HG03039 (cell line): Measurements from ENCODE around the gene UBR3.
"Not testable (repeated sequence)": the region's sequence is repeated elsewhere in the genome, so short reads cannot be mapped to it uniquely, and the experiment has no call there.

Experiments
- ATAC-seq: cut with Tn5 transposase; IDR thresholded peaks from one replicate; pipeline ENCODE4 v1.9.1; 2021; ENCODE audit warnings: mild to moderate bottlenecking, moderate library complexity; ENCODE audit not compliant: unreplicated experiment

The UBR3 gene

GRCh38 chr2:169933124-169933711 is 106.0 kb downstream of the UBR3 start:
- ATAC-seq, result peak; percentile 53

GRCh38 chr2:169936652-169937051 is 109.4 kb downstream of the UBR3 start:
- not testable (repeated sequence) for ATAC-seq

- no peak for ATAC-seq
Measured at GRCh38 chr2:169945515-169945914, 118.3 kb downstream of the UBR3 start.

- no peak for ATAC-seq
Measured at GRCh38 chr2:169946092-169946491, 118.8 kb downstream of the UBR3 start.

- ATAC-seq, result no peak
Measured at GRCh38 chr2:169946546-169946945, 119.3 kb downstream of the UBR3 start.

- ATAC-seq, result no peak
Measured at GRCh38 chr2:169955940-169956339, 128.7 kb downstream of the UBR3 start.

GRCh38 chr2:169957219-169957618 is 130.0 kb downstream of the UBR3 start:
- ATAC-seq, result not testable (repeated sequence)

GRCh38 chr2:169961911-169962310 is 134.7 kb downstream of the UBR3 start:
- no peak for ATAC-seq

GRCh38 chr2:169963786-169964185 is 136.5 kb downstream of the UBR3 start:
- no peak for ATAC-seq

- no peak for ATAC-seq
Measured at GRCh38 chr2:169964740-169965139, 137.5 kb downstream of the UBR3 start.

GRCh38 chr2:169965495-169965894 is 138.2 kb downstream of the UBR3 start:
- no peak for ATAC-seq

GRCh38 chr2:169966454-169966853 is 139.2 kb downstream of the UBR3 start:
- ATAC-seq, result no peak

GRCh38 chr2:169968743-169969142 is 141.5 kb downstream of the UBR3 start:
- no peak for ATAC-seq

GRCh38 chr2:169975221-169975620 is 148.0 kb downstream of the UBR3 start:
- no peak for ATAC-seq

GRCh38 chr2:169976335-169976851 is 149.1 kb downstream of the UBR3 start:
- ATAC-seq, result no peak

- ATAC-seq, result no peak
Measured at GRCh38 chr2:169977530-169977929, 150.3 kb downstream of the UBR3 start.

GRCh38 chr2:169978402-169979017 is 151.3 kb downstream of the UBR3 start:
- ATAC-seq, result no peak

- ATAC-seq, result no peak
Measured at GRCh38 chr2:169979025-169979424, 151.8 kb downstream of the UBR3 start.

- no peak for ATAC-seq
Measured at GRCh38 chr2:169980001-169980400, 152.7 kb downstream of the UBR3 start.

- ATAC-seq, result no peak
Measured at GRCh38 chr2:169980643-169981042, 153.4 kb downstream of the UBR3 start.

GRCh38 chr2:169982929-169983328 is 155.7 kb downstream of the UBR3 start:
- ATAC-seq, result no peak

- ATAC-seq, result no peak
Measured at GRCh38 chr2:169983506-169983905, 156.3 kb downstream of the UBR3 start.

GRCh38 chr2:169984145-169984544 is 156.9 kb downstream of the UBR3 start:
- ATAC-seq, result no peak
